HEK293T (cell line): ENCODE results near the gene INPP4B.
"Not testable (repeated sequence)": the region's sequence is repeated elsewhere in the genome, so short reads cannot be mapped to it uniquely, and the experiment has no call there.

Experiments used
- ARNT ChIP-seq: fragments of 450-650 bp; IDR thresholded peaks from 2 replicates; pipeline ENCODE4 v1.6.1; 2017; ENCODE audit warnings: mild to moderate bottlenecking
- BHLHE40 ChIP-seq: fragments of 450-650 bp; IDR thresholded peaks from 2 replicates; pipeline ENCODE4 v1.6.1; 2016; ENCODE audit warnings: mild to moderate bottlenecking, moderate library complexity, borderline replicate concordance
- FOXK2 ChIP-seq: fragments of 450-650 bp; IDR thresholded peaks from 2 replicates; pipeline ENCODE4 v1.6.1; 2016; ENCODE audit warnings: mild to moderate bottlenecking
- FOXM1 ChIP-seq: fragments of 450-650 bp; IDR thresholded peaks from 2 replicates; pipeline ENCODE4 v1.6.1; 2017; ENCODE audit warnings: mild to moderate bottlenecking, borderline replicate concordance
- LEF1 ChIP-seq: fragments of 450-650 bp; IDR thresholded peaks from 2 replicates; pipeline ENCODE4 v1.6.1; 2017; ENCODE audit warnings: mild to moderate bottlenecking, borderline replicate concordance
- SP1 ChIP-seq: fragments of 450-650 bp; IDR thresholded peaks from 2 replicates; pipeline ENCODE4 v1.6.1; 2017
- SUZ12 ChIP-seq: fragments of 450-650 bp; IDR thresholded peaks from 2 replicates; pipeline ENCODE4 v1.6.1; 2016; ENCODE audit warnings: mild to moderate bottlenecking
- TARDBP ChIP-seq: fragments of 450-650 bp; IDR thresholded peaks from 2 replicates; pipeline ENCODE4 v1.6.1; 2016
- ZNF384 ChIP-seq: fragments of 450-650 bp; IDR thresholded peaks from 2 replicates; pipeline ENCODE4 v1.6.1; 2016

- TF ChIP-seq LEF1, SP1, SUZ12, FOXK2, ARNT, FOXM1, BHLHE40, TARDBP, ZNF384: not testable (repeated sequence)
These were observed 448.6 kb downstream of the INPP4B start for GRCh38 chr4:142397364-142397991.
